K562 treated with DMSO at 1 percent for 24 hours (cell line): ENCODE results near the gene IL17RC. TPM values are rescaled to one million over a fixed set of nuclear protein-coding genes. Genes with fewer than 3 reads are reported as not detected.

ENCODE experiments used
- total RNA-seq: library from RNA; unstranded; fragments of 300-600 nt; gene quantifications from 2 replicates; pipeline ENCODE4 v1.2.3, GENCODE V29; 2022; ENCODE audit warnings: low read depth; ENCODE audit not compliant: insufficient read depth

IL17RC gene
- total RNA-seq = 47.0 and 49.0 TPM in 2 replicates

DNA sequence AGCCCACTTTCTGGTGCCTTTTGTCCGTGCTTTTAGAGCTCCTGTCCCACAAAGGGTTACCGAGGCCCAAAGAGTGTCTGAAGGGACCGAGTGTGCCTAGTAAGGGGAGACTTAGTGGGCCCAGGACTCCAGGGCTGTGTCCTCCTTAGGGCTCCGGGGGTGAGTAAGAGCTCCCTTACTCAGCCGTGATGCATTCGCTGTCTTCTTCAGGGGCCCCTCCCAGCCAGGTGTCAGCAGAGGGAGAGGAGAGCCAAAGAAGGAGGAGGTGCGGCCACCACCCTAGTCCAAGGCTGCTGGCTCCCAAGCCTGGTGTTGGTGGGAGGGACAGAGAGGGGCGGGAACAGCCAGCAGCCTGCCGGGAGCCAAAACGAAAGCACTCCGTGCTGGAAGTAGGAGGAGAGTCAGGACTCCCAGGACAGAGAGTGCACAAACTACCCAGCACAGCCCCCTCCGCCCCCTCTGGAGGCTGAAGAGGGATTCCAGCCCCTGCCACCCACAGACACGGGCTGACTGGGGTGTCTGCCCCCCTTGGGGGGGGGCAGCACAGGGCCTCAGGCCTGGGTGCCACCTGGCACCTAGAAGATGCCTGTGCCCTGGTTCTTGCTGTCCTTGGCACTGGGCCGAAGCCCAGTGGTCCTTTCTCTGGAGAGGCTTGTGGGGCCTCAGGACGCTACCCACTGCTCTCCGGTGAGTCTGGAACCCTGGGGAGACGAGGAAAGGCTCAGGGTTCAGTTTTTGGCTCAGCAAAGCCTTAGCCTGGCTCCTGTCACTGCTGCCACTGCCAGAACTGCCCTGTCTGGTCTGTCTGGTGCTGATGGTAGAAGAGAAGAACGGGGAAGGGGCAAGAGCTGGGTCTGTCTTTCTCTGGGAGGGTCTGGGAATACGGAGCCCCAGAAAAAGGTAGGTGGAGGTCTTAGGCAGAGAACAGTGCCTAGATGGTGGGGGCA, at the start of gene IL17RC:
Gene IL17RC, plus strand, starts transcription at position 365 of the 947 bp plus-strand sequence. Its CDS starts 218 bp downstream, at position 583.

DNA sequence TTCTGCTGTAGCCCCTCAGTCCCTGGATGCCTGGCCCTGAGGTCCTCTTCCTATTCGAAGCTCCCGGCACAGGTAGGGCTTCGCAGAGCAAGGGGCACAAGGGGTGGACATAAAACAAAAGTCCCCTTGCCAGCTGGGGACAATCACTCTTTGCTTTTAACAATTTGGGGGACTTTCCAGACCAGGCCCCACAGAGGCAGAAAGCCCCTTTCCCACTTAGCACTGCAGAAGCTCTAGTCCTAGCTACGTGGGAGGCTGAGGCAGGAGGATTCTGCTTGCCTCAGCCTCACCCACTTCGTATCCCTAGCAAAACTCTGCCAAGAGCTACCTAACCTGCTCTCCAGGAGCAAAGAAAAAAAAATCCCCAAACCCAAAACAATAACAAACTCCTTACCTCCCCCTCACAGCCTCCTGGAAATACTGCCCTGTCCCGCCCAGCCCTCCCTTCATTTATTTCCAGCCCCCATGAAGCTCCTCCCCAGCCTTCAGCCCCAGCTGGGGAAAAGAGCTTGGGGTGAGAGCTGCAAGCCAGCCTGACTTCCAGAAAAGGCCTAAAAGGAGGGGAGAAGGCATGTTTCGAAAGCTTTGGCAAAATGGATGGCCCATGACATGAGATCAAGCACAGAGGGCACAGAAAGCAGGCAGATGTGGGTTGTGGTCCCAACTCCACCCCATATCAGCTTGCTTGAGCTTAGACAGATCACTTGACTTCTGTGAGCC, 36.9 kb upstream of the IL17RC start, which contains the start of gene CIDEC:
Gene CIDEC, minus strand, starts transcription at position 424 of the 720 bp plus-strand sequence. CDS start 1,767 bp downstream, outside the sequence.

GRCh38 chr3:9890249-9891071, 26.4 kb upstream of the IL17RC start, which contains the start of gene JAGN1:
TSS of gene JAGN1 (plus strand) at chr3:9890610. CDS start at chr3:9890723, 113 bp downstream.

DNA sequence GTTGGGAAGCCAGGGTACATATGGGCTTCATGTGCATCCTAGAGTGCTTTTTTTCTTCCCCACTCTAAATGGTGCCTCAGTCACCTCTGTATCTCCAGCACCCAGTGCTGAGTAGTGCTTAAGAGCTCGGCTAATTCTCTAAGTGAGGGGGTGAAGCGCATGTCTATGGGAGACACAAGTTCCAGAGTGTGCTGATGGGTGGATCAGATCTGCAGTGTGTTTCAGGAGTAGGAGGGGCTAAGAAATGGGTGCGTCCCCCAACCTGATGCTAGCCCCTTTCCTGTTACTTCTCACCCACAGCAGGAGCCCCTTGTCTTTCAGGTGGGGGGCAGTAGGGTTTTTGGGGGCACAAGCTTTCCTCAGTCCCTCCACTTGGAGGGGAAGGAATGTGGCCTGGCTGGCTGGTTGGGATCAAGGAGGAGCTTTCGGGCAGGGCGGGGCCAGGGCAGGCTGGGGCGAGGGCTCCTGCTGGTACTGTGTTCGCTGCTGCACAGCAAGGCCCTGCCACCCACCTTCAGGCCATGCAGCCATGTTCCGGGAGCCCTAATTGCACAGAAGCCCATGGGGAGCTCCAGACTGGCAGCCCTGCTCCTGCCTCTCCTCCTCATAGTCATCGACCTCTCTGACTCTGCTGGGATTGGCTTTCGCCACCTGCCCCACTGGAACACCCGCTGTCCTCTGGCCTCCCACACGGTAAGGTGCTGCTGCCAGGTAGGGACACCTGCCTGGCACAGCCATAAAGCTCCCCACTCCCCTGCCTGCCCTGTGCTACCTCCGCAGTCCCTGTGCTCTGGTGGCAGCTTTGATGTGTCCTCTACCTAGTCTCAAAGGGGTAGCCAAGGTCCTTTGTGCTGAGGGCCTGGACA, 14.3 kb upstream of the IL17RC start, which contains the start of gene IL17RE:
Gene IL17RE, plus strand, starts transcription at position 477 of the 866 bp plus-strand sequence. Its CDS starts 85 bp downstream, at position 562.

DNA sequence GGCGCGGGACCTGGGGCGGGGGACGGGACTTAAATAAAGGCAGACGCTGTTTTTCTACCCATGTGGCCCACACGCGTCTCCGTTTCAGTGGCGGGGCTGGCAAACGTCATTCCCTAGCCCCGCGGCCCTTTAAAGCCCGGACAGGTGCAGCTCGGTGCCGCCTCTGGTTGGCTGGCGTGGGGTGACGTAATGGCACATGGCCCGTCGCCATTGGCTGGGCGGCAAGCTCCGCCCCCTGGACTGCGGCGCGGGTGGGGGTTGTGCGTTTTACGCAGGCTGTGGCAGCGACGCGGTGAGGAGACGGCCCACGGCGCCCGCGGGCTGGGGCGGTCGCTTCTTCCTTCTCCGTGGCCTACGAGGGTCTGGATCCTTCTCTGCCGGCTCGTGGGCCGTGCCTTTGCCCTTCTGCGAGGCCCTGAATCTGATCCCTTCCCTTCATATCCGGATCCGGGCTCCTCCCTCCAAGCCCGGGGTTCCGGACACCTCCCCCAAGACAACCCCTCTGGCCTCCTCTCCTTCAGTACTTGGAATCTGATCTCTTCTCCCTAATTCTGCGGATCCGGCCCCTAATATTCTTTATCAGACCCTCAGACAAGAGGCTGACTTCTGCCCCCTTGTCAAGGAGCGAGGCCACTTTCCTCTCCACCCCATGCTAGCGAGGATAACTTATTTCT, 16.8 kb downstream of the IL17RC start, which contains the start of gene CRELD1:
Gene CRELD1, plus strand, starts transcription at position 274 of the 674 bp plus-strand sequence. CDS start 605 bp downstream, outside the sequence.

GRCh38 chr3:9951962-9952805, 35.3 kb downstream of the IL17RC start, which contains the start of gene PRRT3:
TSS of gene PRRT3 (minus strand) at chr3:9952408. CDS start at chr3:9950115, 2,293 bp downstream.

Other genes with a start within 250 kb of the IL17RC start
- gene CPNE9, start 213.3 kb upstream of the IL17RC start, total RNA-seq = 0.34 and 0.74 TPM in 2 replicates
- 28.3 and 30.1 TPM in 2 replicates for gene BRPF1, start 185.4 kb upstream of the IL17RC start, total RNA-seq
- 42.1 and 44.4 TPM in 2 replicates for gene OGG1, start 167.1 kb upstream of the IL17RC start, total RNA-seq
- 11.5 and 12.9 TPM in 2 replicates for gene CAMK1, start 147.2 kb upstream of the IL17RC start, total RNA-seq
- 122 and 125 TPM in 2 replicates for gene TADA3, start 124.6 kb upstream of the IL17RC start, total RNA-seq
- 41.9 and 49.5 TPM in 2 replicates for gene ARPC4, start 124.0 kb upstream of the IL17RC start, total RNA-seq
- 57.5 and 59.2 TPM in 2 replicates for gene TTLL3, start 106.8 kb upstream of the IL17RC start, total RNA-seq
- gene RPUSD3, start 73.1 kb upstream of the IL17RC start, total RNA-seq = 110 and 113 TPM in 2 replicates
- gene CIDEC, start 36.8 kb upstream of the IL17RC start, total RNA-seq = not detected in 2 replicates
- gene JAGN1, start 26.5 kb upstream of the IL17RC start, total RNA-seq = 63.6 and 67.0 TPM in 2 replicates
- 0.30 and 0.50 TPM in 2 replicates for gene IL17RE, start 14.2 kb upstream of the IL17RC start, total RNA-seq
- gene CRELD1, start 16.7 kb downstream of the IL17RC start, total RNA-seq = 28.5 and 31.8 TPM in 2 replicates
- gene PRRT3, start 35.3 kb downstream of the IL17RC start, total RNA-seq = 3.8 and 4.1 TPM in 2 replicates
- 46.7 and 52.2 TPM in 2 replicates for gene EMC3, start 69.7 kb downstream of the IL17RC start, total RNA-seq
- gene FANCD2, start 109.3 kb downstream of the IL17RC start, total RNA-seq = 34.1 and 54.1 TPM in 2 replicates
- gene FANCD2OS, start 191.2 kb downstream of the IL17RC start, total RNA-seq = not detected in 2 replicates
- 219 and 222 TPM in 2 replicates for gene BRK1, start 198.6 kb downstream of the IL17RC start, total RNA-seq
- gene VHL, start 224.7 kb downstream of the IL17RC start, total RNA-seq = 89.7 and 91.5 TPM in 2 replicates
- 9.7 and 10.1 TPM in 2 replicates for gene IRAK2, start 247.8 kb downstream of the IL17RC start, total RNA-seq